Neuronal stem cell (in vitro differentiated cells): ENCODE data around the gene STX10.
"Not testable (repeated sequence)": the region's sequence is repeated elsewhere in the genome, so short reads cannot be mapped to it uniquely, and the experiment has no call there.

Experiments used
- DNase-seq: peaks from one replicate; pipeline ENCODE4 v3.0.0-alpha.2; 2013; ENCODE audit warnings: low spot score
- H2AFZ ChIP-seq: one replicate; pipeline ENCODE4 v1.6.1; 2013; ENCODE audit warnings: mild to moderate bottlenecking, low read length, inconsistent platforms
- H2AK5ac ChIP-seq: 2 replicates; pipeline ENCODE4 v1.6.1; 2013; ENCODE audit warnings: low read depth, mild to moderate bottlenecking, inconsistent platforms, low read length, moderate library complexity, mixed read lengths
- H2BK120ac ChIP-seq: 2 replicates; pipeline ENCODE4 v1.6.1; 2013; ENCODE audit warnings: low read depth, mild to moderate bottlenecking, inconsistent platforms, low read length, moderate library complexity, mixed read lengths
- H2BK12ac ChIP-seq: one replicate; pipeline ENCODE4 v1.6.1; 2013; ENCODE audit warnings: low read length, inconsistent platforms
- H2BK15ac ChIP-seq: 2 replicates; pipeline ENCODE4 v1.6.1; 2013; ENCODE audit warnings: mild to moderate bottlenecking, low read length, inconsistent platforms, mixed read lengths
- H2BK5ac ChIP-seq: one replicate; pipeline ENCODE4 v1.6.1; 2013; ENCODE audit warnings: inconsistent platforms, mild to moderate bottlenecking, low read length, moderate library complexity
- H3K14ac ChIP-seq: one replicate; pipeline ENCODE4 v1.6.1; 2013; ENCODE audit warnings: low read length, inconsistent platforms
- H3K18ac ChIP-seq: 2 replicates; pipeline ENCODE4 v1.6.1; 2013; ENCODE audit warnings: low read length, inconsistent platforms
- H3K23ac ChIP-seq: 2 replicates; pipeline ENCODE4 v1.6.1; 2013; ENCODE audit warnings: low read depth, mild to moderate bottlenecking, mixed read lengths, low read length, inconsistent platforms; ENCODE audit not compliant: poor library complexity
- H3K27ac ChIP-seq: replicated peaks from 3 replicates; pipeline ENCODE4 v1.5.1; 2013; ENCODE audit warnings: low read length, inconsistent platforms
- H3K27me3 ChIP-seq, 3 experiments: 2 replicates each; pipeline ENCODE4 v1.6.1; 2013; ENCODE audit warnings: low read length in 3 of 3, mild to moderate bottlenecking in 2 of 3, inconsistent platforms in 1 of 3, low read depth in 1 of 3, mixed read lengths in 1 of 3, moderate library complexity in 1 of 3; ENCODE audit not compliant: control insufficient read depth in 3 of 3, insufficient read depth in 3 of 3
- H3K36me3 ChIP-seq, 2 donors: replicated peaks in 1 of 2; 2 replicates each; pipeline ENCODE4 v1.6.1; 2013; ENCODE audit warnings: low read length in 2 of 2; ENCODE audit not compliant: control insufficient read depth in 2 of 2, insufficient read depth in 2 of 2
- H3K4ac ChIP-seq: 2 replicates; pipeline ENCODE4 v1.6.1; 2013; ENCODE audit warnings: inconsistent platforms, mild to moderate bottlenecking, low read length, moderate library complexity
- H3K4me1 ChIP-seq, 2 donors: 1 replicate in 1 of 2; 2 replicates in 1 of 2; pipeline ENCODE4 v1.6.1; 2013; ENCODE audit warnings: low read length in 2 of 2, low read depth in 1 of 2; ENCODE audit not compliant: control insufficient read depth in 2 of 2, insufficient read depth in 1 of 2
- H3K4me2 ChIP-seq: one replicate; pipeline ENCODE4 v1.6.1; 2013; ENCODE audit warnings: mild to moderate bottlenecking, low read length, inconsistent platforms; ENCODE audit not compliant: insufficient read depth, poor library complexity, severe bottlenecking
- H3K4me3 ChIP-seq, 2 donors: 2 replicates each; pipeline ENCODE4 v1.5.1; 2013; ENCODE audit warnings: low read length in 2 of 2, mild to moderate bottlenecking in 2 of 2, inconsistent platforms in 1 of 2, moderate library complexity in 1 of 2
- H3K79me1 ChIP-seq: one replicate; pipeline ENCODE4 v1.6.1; 2013; ENCODE audit warnings: low read depth, mild to moderate bottlenecking, inconsistent platforms, low read length, moderate library complexity
- H3K9ac ChIP-seq: one replicate; pipeline ENCODE4 v1.6.1; 2013; ENCODE audit warnings: mild to moderate bottlenecking, low read depth, low read length, inconsistent platforms; ENCODE audit not compliant: poor library complexity
- H3K9me3 ChIP-seq, 2 donors: replicated peaks in 1 of 2; 2 replicates each; pipeline versions ENCODE3 to v1.6.1; 2013; ENCODE audit warnings: low read length in 2 of 2, mild to moderate bottlenecking in 2 of 2, inconsistent platforms in 1 of 2, low read depth in 1 of 2, mixed read lengths in 1 of 2, moderate library complexity in 1 of 2; ENCODE audit not compliant: control insufficient read depth in 2 of 2, insufficient read depth in 1 of 2
- H4K8ac ChIP-seq: one replicate; pipeline ENCODE4 v1.6.1; 2013; ENCODE audit warnings: low read depth, mild to moderate bottlenecking, inconsistent platforms, low read length, moderate library complexity
- H4K91ac ChIP-seq: one replicate; pipeline ENCODE4 v1.6.1; 2013; ENCODE audit warnings: low read length, low read depth, mild to moderate bottlenecking, inconsistent platforms; ENCODE audit not compliant: poor library complexity
- WGBS, 2 donors: extraction: QIAGEN DNeasy Blood & Tissue Kit; methylation state at CpG; one replicate each; pipeline ENCODE4 v1.1.7; 2013; ENCODE audit warnings: missing lambda C conversion rate in 2 of 2, mixed read lengths in 1 of 2; ENCODE audit not compliant: insufficient read length in 2 of 2, insufficient replicate concordance in 1 of 2; ENCODE audit errors: extremely low coverage in 2 of 2; 5-methylcytosine and 5-hydroxymethylcytosine counted together

The STX10 gene

DNA sequence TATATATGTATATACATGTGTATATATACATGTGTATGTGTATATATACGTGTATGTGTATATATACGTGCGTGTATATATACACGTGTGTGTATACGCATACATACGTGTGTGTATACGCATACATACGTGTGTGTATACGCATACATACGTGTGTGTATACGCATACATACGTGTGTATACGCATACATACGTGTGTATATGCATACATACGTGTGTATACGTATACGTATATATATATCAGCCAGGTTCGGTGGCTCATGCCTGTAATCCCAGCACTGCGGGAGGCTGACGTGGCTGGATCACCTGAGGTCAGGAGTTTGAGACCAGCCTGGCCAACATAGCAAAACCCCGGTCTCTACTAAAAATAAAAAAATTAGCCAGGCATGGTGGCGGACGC is 34.8 kb upstream of the STX10 start:
- WGBS, 2 donors: no CpG with 5 or more reads among the region's 23 CpGs
- H3K23ac ChIP-seq, H3K79me1 ChIP-seq, H4K91ac ChIP-seq, H3K4me1 ChIP-seq, H2AK5ac ChIP-seq, H3K14ac ChIP-seq, H4K8ac ChIP-seq, H3K27ac ChIP-seq, H3K18ac ChIP-seq, H3K4ac ChIP-seq, H2BK120ac ChIP-seq, H3K9me3 ChIP-seq, H2AFZ ChIP-seq, DNase-seq, H3K9ac ChIP-seq, H2BK15ac ChIP-seq, H2BK12ac ChIP-seq, H3K4me2 ChIP-seq, H3K36me3 ChIP-seq, H3K27me3 ChIP-seq, H3K4me3 ChIP-seq, H2BK5ac ChIP-seq: not testable (repeated sequence)

- H3K79me1 ChIP-seq: no peaks in the 10 kb centered on the region
- no peak overlapping the region for H3K4me2 ChIP-seq
- WGBS, 2 donors: no CpG with 5 or more reads among the region's 16 CpGs
- peaks cover 0 to 5% of the 10 kb centered on the region in 2 donors for H3K4me1 ChIP-seq
- no peak overlapping the region for H3K9ac ChIP-seq
- peak overlapping the region; percentile 78 for H2BK15ac ChIP-seq
- H3K14ac ChIP-seq: no peak overlapping the region
- H3K23ac ChIP-seq: no peak overlapping the region
- H3K4ac ChIP-seq: no peak overlapping the region
- no peak overlapping the region for H3K27ac ChIP-seq
- no peak overlapping the region for H2BK5ac ChIP-seq
- H4K91ac ChIP-seq: peak overlapping the region; percentile 79
- H2AK5ac ChIP-seq: peak overlapping the region; percentile 83
- H2BK12ac ChIP-seq: no peak overlapping the region
- H2AFZ ChIP-seq: peak overlapping the region; percentile 90
- H3K4me3 ChIP-seq: no peak overlapping the region
- H3K18ac ChIP-seq: peak overlapping the region; percentile 64
- no peaks in the 10 kb centered on the region for H3K9me3 ChIP-seq
- no peaks in the 10 kb centered on the region for H3K27me3 ChIP-seq
- H2BK120ac ChIP-seq: no peak overlapping the region
- H3K36me3 ChIP-seq: no peaks in the 10 kb centered on the region
- no peak overlapping the region for H4K8ac ChIP-seq
- no peak for DNase-seq
Measured at GRCh38 chr19:13181747-13182388, 31.7 kb upstream of the STX10 start.

DNA sequence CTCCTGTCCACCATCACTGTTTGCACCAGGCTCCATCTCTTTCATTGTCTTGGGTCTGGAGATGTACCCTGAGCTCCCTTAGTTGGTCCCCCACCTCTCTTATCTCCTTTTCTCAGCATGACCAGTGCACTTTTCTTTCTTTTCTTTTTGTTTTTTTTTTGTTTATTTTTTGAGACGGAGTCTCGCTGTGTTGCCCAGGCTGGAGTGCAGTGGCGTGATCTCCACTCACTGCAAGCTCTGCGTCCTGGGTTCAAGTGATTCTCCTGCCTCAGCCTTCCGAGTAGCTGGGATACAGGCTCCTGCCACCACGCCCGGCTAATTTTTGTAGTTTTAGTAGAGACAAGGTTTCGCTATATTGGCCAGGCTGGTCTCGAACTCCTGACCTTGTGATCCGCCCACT is 28.1 kb upstream of the STX10 start:
- H3K9me3 ChIP-seq, H2BK120ac ChIP-seq, DNase-seq, H3K23ac ChIP-seq, H3K18ac ChIP-seq, H3K4me3 ChIP-seq, H3K27me3 ChIP-seq, H2AK5ac ChIP-seq, H2BK15ac ChIP-seq, H2AFZ ChIP-seq, H3K9ac ChIP-seq, H2BK12ac ChIP-seq, H2BK5ac ChIP-seq, H3K4ac ChIP-seq, H3K79me1 ChIP-seq, H4K8ac ChIP-seq, H3K27ac ChIP-seq, H4K91ac ChIP-seq, H3K4me1 ChIP-seq, H3K4me2 ChIP-seq, H3K36me3 ChIP-seq, H3K14ac ChIP-seq: not testable (repeated sequence)
- no CpG with 5 or more reads among the region's 10 CpGs for whole genome bisulfite sequencing, 2 donors

DNA sequence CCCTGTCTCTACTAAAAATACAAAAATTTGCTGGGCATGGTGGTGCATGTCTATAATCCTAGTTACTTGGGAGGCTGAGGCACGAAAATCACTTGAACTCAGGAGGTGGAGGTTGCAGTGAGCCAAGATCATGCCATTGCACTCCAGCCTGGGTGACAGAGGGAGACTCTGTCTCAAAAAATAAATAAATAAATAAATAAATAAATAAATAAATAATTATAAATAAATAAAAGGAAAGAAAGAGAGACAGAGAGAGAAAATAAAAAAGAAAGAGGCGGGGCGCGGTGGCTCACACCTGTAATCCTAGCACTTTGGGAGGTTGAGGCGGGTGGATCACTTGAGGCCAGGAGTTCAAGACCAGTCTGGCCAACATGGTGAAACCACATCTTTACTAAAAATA is 27.4 kb upstream of the STX10 start:
- DNase-seq, H2AK5ac ChIP-seq: not testable (repeated sequence)
- WGBS, 2 donors: no CpG with 5 or more reads among the region's 5 CpGs

More for the DNA sequence above, 27.4 kb upstream of the STX10 start:
- not testable (repeated sequence) for H3K36me3 ChIP-seq, H3K4me1 ChIP-seq, H3K4me2 ChIP-seq, H2BK120ac ChIP-seq, H3K9ac ChIP-seq, H3K27me3 ChIP-seq, H3K4ac ChIP-seq, H3K23ac ChIP-seq, H4K8ac ChIP-seq, H2AFZ ChIP-seq, H3K14ac ChIP-seq, H4K91ac ChIP-seq, H3K79me1 ChIP-seq, H2BK12ac ChIP-seq, H3K18ac ChIP-seq, H3K4me3 ChIP-seq, H3K9me3 ChIP-seq, H3K27ac ChIP-seq, H2BK5ac ChIP-seq, H2BK15ac ChIP-seq
